ENCODE data around the gene LTF.

LTF gene

DNA sequence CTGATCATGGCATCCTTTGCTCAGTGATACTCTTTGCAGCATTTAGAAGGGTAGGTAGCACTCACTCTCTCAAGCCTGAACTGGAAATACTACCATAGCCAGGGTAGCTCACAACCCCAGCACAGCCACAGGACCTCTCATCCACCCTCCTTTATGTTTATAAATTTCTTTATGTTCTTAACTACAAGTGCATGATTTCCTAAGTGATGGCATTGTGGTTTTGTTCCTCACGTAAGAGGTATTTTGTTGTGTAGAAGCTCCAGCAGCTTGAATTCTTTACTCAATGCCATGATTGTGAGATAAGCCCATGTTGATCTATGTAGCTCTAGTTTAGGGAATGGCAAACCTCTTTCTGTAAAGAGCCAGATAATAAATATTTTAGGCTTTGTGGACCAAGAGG lies 25.2 kb upstream of the LTF start:
- DNase-seq (ENCODE audit: low read depth in 2 of 2): peak in 1 of 2 donors; percentile 79
- no peak overlapping the region for H3K4me3 ChIP-seq (replicated peaks in 1 of 2; ENCODE audit: low read depth in 2 of 2, low read length in 2 of 2)
- no peak for TF ChIP-seq CTCF (IDR thresholded peaks at IDR 0.05; ENCODE audit: low read depth, low read length)

- H3K4me3 ChIP-seq (replicated peaks in 1 of 2; ENCODE audit: low read depth in 2 of 2, low read length in 2 of 2): no peak overlapping the region
- TF ChIP-seq CTCF (IDR thresholded peaks at IDR 0.05; ENCODE audit: low read depth, low read length): no peak
- DNase-seq (ENCODE audit: low read depth in 2 of 2): no peak
Measured at GRCh38 chr3:46489381-46489780, 24.7 kb upstream of the LTF start.

DNA sequence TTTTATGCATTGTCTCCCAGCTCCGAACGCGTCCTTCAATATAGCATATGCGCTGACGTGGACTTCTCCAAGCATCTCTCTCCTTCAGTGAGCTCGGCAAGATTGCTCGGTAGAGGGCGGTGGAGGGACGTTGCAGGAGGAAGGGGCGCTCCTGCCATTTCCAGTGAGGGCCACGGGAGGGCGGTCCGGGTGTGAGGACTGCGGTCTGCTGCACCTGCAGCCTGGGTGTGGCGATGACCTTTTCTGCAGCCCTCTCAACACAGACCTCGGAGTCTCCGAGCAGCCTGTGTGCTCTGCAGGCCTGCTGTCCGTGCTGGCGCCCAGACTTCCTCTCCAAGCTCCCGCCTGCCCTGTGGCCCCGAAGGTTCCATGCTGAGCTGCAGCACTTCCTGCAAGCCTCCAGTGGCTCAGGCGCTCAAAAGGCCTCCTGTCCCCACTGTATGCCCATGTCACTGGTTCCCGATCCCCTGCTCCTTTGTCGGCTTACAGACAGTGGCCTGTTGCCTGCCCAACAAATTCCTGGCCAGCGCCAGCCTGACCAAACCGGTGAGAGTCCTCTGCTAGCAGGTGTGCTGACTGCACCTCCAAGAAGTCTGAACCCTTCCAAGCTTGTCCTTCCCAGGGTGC lies 24.1 kb upstream of the LTF start:
- TF ChIP-seq CTCF (IDR thresholded peaks at IDR 0.05; ENCODE audit: low read depth, low read length): peak; percentile 100
- no peak overlapping the region for H3K4me3 ChIP-seq (replicated peaks in 1 of 2; ENCODE audit: low read depth in 2 of 2, low read length in 2 of 2)
- DNase-seq (ENCODE audit: low read depth in 2 of 2): peak; percentile 86 to 93

- no peak for TF ChIP-seq CTCF (IDR thresholded peaks at IDR 0.05; ENCODE audit: low read depth, low read length)
- H3K4me3 ChIP-seq (replicated peaks in 1 of 2; ENCODE audit: low read depth in 2 of 2, low read length in 2 of 2): no peak overlapping the region
- DNase-seq (ENCODE audit: low read depth in 2 of 2): no peak
Measured at GRCh38 chr3:46485779-46486175, 21.1 kb upstream of the LTF start.

DNA sequence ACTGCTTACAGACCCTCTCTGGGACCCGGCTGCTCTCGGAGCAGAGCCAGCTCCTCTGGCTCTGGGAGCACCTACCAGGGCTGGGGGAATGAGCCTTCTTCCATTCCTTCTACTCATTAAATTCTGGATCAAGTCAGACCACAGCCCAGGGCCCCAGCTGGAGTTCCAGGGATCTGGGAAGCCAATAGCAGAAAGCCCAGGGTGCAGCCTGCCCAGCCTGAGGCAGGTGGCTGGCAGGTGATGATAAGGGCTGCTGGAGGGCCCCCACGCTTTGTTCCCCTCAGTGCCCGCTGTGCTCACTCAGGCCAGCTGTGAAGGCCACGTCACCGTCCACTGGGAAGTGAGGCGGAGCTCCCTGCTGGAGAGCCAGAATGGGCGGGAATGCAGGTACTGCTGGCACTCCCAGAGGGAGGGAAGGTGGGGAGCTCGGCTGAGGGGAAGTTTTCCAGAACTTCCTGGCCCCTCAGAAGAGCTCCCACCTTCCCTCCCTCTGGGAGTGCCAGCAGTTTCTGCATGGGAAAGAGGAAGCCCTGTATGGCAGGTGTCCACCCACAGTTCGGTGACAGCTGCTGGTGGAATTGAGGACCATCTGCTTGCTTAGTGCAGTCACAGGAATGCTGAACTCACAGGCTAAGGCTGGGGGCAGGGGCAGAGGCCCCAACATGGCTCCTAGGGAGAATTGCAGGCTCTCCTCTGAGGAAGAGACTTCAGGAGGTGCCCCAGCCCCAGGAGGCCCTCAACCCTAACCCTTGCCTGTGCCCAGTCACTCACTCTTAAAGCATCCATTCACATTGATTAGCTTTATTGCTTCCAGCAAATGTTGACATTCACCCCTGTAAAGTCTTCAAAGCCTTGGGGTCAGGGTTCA lies 20.4 kb upstream of the LTF start:
- TF ChIP-seq CTCF (IDR thresholded peaks at IDR 0.05; ENCODE audit: low read depth, low read length): no peak
- H3K4me3 ChIP-seq (replicated peaks in 1 of 2; ENCODE audit: low read depth in 2 of 2, low read length in 2 of 2): no peak overlapping the region
- no peak for DNase-seq (ENCODE audit: low read depth in 2 of 2)

DNA sequence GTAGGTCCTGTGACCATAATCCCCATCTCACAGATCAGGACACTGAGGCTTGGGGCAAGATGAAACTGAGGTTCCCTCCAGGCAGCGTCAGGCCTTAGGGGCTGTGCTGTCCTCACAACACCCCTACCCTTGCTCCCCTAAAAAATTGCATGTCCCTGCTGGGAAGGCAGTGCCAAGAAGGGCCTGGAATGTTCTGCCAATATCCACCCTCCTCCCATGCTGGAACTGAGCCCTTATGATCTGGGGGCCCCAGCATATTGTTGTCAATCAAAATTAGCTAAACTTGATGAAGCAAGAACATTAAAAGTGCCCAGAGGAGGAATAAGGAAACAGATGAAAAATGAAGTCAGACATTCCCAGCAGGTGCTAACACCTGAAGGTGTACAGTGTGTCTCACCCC lies 19.7 kb upstream of the LTF start:
- no peak for DNase-seq (ENCODE audit: low read depth in 2 of 2)
- no peak overlapping the region for H3K4me3 ChIP-seq (replicated peaks in 1 of 2; ENCODE audit: low read depth in 2 of 2, low read length in 2 of 2)
- no peak for TF ChIP-seq CTCF (IDR thresholded peaks at IDR 0.05; ENCODE audit: low read depth, low read length)
